Neuronal stem cell (in vitro differentiated cells): ENCODE results near the gene CBX2.
A peak's percentile ranks its signal among the peaks of the same experiment; 100 is the strongest.

ENCODE experiments used
- DNase-seq: peaks from one replicate; pipeline ENCODE4 v3.0.0-alpha.2; 2013; ENCODE audit warnings: low spot score
- H2AFZ ChIP-seq: one replicate; pipeline ENCODE4 v1.6.1; 2013; ENCODE audit warnings: mild to moderate bottlenecking, low read length, inconsistent platforms
- H2AK5ac ChIP-seq: 2 replicates; pipeline ENCODE4 v1.6.1; 2013; ENCODE audit warnings: low read depth, mild to moderate bottlenecking, inconsistent platforms, low read length, moderate library complexity, mixed read lengths
- H2BK120ac ChIP-seq: 2 replicates; pipeline ENCODE4 v1.6.1; 2013; ENCODE audit warnings: low read depth, mild to moderate bottlenecking, inconsistent platforms, low read length, moderate library complexity, mixed read lengths
- H2BK12ac ChIP-seq: one replicate; pipeline ENCODE4 v1.6.1; 2013; ENCODE audit warnings: low read length, inconsistent platforms
- H2BK15ac ChIP-seq: 2 replicates; pipeline ENCODE4 v1.6.1; 2013; ENCODE audit warnings: mild to moderate bottlenecking, low read length, inconsistent platforms, mixed read lengths
- H2BK5ac ChIP-seq: one replicate; pipeline ENCODE4 v1.6.1; 2013; ENCODE audit warnings: inconsistent platforms, mild to moderate bottlenecking, low read length, moderate library complexity
- H3K14ac ChIP-seq: one replicate; pipeline ENCODE4 v1.6.1; 2013; ENCODE audit warnings: low read length, inconsistent platforms
- H3K18ac ChIP-seq: 2 replicates; pipeline ENCODE4 v1.6.1; 2013; ENCODE audit warnings: low read length, inconsistent platforms
- H3K23ac ChIP-seq: 2 replicates; pipeline ENCODE4 v1.6.1; 2013; ENCODE audit warnings: low read depth, mild to moderate bottlenecking, mixed read lengths, low read length, inconsistent platforms; ENCODE audit not compliant: poor library complexity
- H3K27ac ChIP-seq: replicated peaks from 3 replicates; pipeline ENCODE4 v1.5.1; 2013; ENCODE audit warnings: low read length, inconsistent platforms
- H3K27me3 ChIP-seq, 3 experiments: 2 replicates each; pipeline ENCODE4 v1.6.1; 2013; ENCODE audit warnings: low read length in 3 of 3, mild to moderate bottlenecking in 2 of 3, inconsistent platforms in 1 of 3, low read depth in 1 of 3, mixed read lengths in 1 of 3, moderate library complexity in 1 of 3; ENCODE audit not compliant: control insufficient read depth in 3 of 3, insufficient read depth in 3 of 3
- H3K36me3 ChIP-seq, 2 donors: replicated peaks in 1 of 2; 2 replicates each; pipeline ENCODE4 v1.6.1; 2013; ENCODE audit warnings: low read length in 2 of 2; ENCODE audit not compliant: control insufficient read depth in 2 of 2, insufficient read depth in 2 of 2
- H3K4ac ChIP-seq: 2 replicates; pipeline ENCODE4 v1.6.1; 2013; ENCODE audit warnings: inconsistent platforms, mild to moderate bottlenecking, low read length, moderate library complexity
- H3K4me1 ChIP-seq, 2 donors: 1 replicate in 1 of 2; 2 replicates in 1 of 2; pipeline ENCODE4 v1.6.1; 2013; ENCODE audit warnings: low read length in 2 of 2, low read depth in 1 of 2; ENCODE audit not compliant: control insufficient read depth in 2 of 2, insufficient read depth in 1 of 2
- H3K4me2 ChIP-seq: one replicate; pipeline ENCODE4 v1.6.1; 2013; ENCODE audit warnings: mild to moderate bottlenecking, low read length, inconsistent platforms; ENCODE audit not compliant: insufficient read depth, poor library complexity, severe bottlenecking
- H3K4me3 ChIP-seq, 2 donors: 2 replicates each; pipeline ENCODE4 v1.5.1; 2013; ENCODE audit warnings: low read length in 2 of 2, mild to moderate bottlenecking in 2 of 2, inconsistent platforms in 1 of 2, moderate library complexity in 1 of 2
- H3K79me1 ChIP-seq: one replicate; pipeline ENCODE4 v1.6.1; 2013; ENCODE audit warnings: low read depth, mild to moderate bottlenecking, inconsistent platforms, low read length, moderate library complexity
- H3K9ac ChIP-seq: one replicate; pipeline ENCODE4 v1.6.1; 2013; ENCODE audit warnings: mild to moderate bottlenecking, low read depth, low read length, inconsistent platforms; ENCODE audit not compliant: poor library complexity
- H3K9me3 ChIP-seq, 2 donors: replicated peaks in 1 of 2; 2 replicates each; pipeline versions ENCODE3 to v1.6.1; 2013; ENCODE audit warnings: low read length in 2 of 2, mild to moderate bottlenecking in 2 of 2, inconsistent platforms in 1 of 2, low read depth in 1 of 2, mixed read lengths in 1 of 2, moderate library complexity in 1 of 2; ENCODE audit not compliant: control insufficient read depth in 2 of 2, insufficient read depth in 1 of 2
- H4K8ac ChIP-seq: one replicate; pipeline ENCODE4 v1.6.1; 2013; ENCODE audit warnings: low read depth, mild to moderate bottlenecking, inconsistent platforms, low read length, moderate library complexity
- H4K91ac ChIP-seq: one replicate; pipeline ENCODE4 v1.6.1; 2013; ENCODE audit warnings: low read length, low read depth, mild to moderate bottlenecking, inconsistent platforms; ENCODE audit not compliant: poor library complexity
- WGBS, 2 donors: extraction: QIAGEN DNeasy Blood & Tissue Kit; methylation state at CpG; one replicate each; pipeline ENCODE4 v1.1.7; 2013; ENCODE audit warnings: missing lambda C conversion rate in 2 of 2, mixed read lengths in 1 of 2; ENCODE audit not compliant: insufficient read length in 2 of 2, insufficient replicate concordance in 1 of 2; ENCODE audit errors: extremely low coverage in 2 of 2; 5-methylcytosine and 5-hydroxymethylcytosine counted together

Gene CBX2

DNA sequence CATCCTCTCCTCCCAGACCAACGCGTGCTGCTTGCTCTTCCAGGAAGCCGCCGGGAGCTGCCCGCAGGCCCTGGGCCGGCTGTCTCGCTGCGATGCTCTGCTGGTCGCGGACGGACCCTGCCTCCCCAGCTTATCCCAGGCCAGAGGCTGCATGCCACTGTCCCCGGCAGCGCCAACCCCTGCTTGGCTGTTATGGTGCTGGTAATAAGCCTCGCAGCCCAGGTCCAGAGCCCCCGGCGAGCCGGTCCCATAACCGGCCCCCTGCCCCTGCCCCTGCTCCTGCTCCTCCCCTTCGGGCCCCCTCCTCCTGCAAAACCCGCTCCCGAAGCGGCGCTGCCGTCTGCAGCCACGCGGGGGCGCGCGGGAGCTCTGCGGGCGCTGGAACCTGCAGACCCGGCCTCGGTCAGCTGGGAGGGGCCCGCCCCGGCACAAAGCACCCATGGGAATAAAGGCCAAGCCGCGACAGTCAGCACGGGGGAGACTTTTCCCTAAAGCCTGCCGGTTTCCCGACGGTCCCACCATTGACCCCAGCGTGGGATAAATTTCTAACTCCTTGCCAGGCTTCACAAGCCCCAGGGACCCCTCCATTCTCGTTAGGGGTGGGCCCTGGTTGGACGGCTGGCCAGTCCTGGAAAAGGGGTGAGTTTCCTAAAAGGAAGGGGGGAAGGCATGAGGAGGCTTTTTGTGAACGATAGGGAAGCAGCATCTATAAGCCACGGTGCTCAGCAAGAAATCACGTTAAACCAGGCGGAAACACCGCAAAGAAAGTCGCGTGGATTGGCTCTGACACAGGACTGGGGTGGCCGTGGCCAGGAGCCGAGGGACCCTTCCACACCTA is 36.0 kb upstream of the CBX2 start:
- Histone ChIP-seq H3K4me3 (peak overlapping the region; percentile 55 to 82), H4K91ac (no peak overlapping the region), H2AFZ (peak overlapping the region; percentile 100), H3K27ac (no peak overlapping the region), H4K8ac (no peak overlapping the region), H3K79me1 (no peaks in the 10 kb centered on the region), H2BK120ac (no peak overlapping the region), H3K4me2 (peak overlapping the region; percentile 87), H3K18ac (peak overlapping the region; percentile 96), H2BK12ac (peak overlapping the region; percentile 69), H2BK15ac (peak overlapping the region; percentile 25), H3K14ac (no peak overlapping the region), H3K4ac (no peak overlapping the region), H3K9ac (peak overlapping the region; percentile 86), H3K4me1 (peaks cover 15 to 46% of the 10 kb centered on the region in 2 donors), H2AK5ac (peak overlapping the region; percentile 71), H3K27me3 (peaks cover 0 to 44% (median 12%) of the 10 kb centered on the region in 3 experiments), H3K9me3 (no peaks in the 10 kb centered on the region), H3K23ac (peak overlapping the region; percentile 60), H2BK5ac (peak overlapping the region; percentile 63), H3K36me3 (no peaks in the 10 kb centered on the region)
- WGBS, 2 donors, result no CpG with 5 or more reads among the region's 53 CpGs
- peak; percentile 87 for DNase-seq

DNA sequence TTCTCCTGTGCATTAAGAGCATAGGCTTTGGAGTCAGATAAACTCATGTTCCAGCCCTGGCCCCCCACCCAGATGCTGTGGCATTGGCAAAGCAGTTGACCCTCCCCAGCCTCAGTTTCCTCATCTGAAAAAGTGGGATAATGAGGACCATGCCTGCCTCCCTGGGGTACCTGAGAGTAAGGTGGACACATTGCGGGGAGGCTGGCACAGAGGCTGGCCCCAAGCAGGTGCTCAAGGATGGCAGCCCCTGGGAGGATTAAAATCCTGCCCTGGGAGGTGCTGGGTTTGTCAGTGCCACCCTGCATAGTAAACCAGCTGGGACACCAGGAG is 35.4 kb upstream of the CBX2 start:
- Histone ChIP-seq H3K18ac (peak overlapping the region; percentile 84), H3K9me3 (no peaks in the 10 kb centered on the region), H3K4ac (no peak overlapping the region), H4K8ac (no peak overlapping the region), H2BK12ac (no peak overlapping the region), H3K23ac (no peak overlapping the region), H4K91ac (no peak overlapping the region), H2BK5ac (peak overlapping the region; percentile 63), H3K4me2 (no peak overlapping the region), H2AK5ac (peak overlapping the region; percentile 71), H3K27ac (no peak overlapping the region), H3K27me3 (peaks cover 2 to 48% (median 17%) of the 10 kb centered on the region in 3 experiments), H3K36me3 (no peaks in the 10 kb centered on the region), H2BK120ac (no peak overlapping the region), H3K79me1 (no peaks in the 10 kb centered on the region), H2AFZ (peak overlapping the region; percentile 20), H2BK15ac (peak overlapping the region; percentile 25), H3K14ac (no peak overlapping the region), H3K4me1 (peaks cover 19 to 52% of the 10 kb centered on the region in 2 donors), H3K4me3 (no peak overlapping the region), H3K9ac (no peak overlapping the region)
- no CpG with 5 or more reads among the region's 1 CpG for WGBS, 2 donors
- DNase-seq, result no peak

DNA sequence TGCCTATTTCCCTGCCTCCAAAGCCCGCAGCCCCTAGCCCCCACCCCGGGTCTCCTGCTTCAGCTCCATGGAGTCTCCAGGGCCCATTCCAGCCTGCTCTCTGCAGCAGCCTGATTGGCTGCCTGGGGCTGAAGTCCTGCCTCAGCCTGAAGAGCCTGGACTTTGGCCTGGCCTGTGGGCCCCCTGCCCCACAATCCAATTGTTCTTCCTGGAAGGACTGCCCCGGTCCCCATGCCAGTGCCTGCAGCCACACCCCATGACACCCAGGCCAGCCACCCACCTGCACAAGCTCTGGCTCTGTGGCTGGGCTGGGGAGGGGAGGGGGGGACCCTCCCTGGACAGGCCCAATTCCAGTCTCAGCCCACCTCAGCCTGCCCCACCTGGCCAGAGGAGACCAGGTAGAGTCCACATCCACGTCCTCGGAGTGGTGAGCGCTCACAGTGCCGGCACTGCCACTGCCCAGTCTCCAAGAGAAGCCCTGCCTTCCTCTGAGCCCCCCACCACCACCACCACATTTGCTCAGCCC is 34.9 kb upstream of the CBX2 start:
- Histone ChIP-seq H4K91ac (no peak overlapping the region), H3K18ac (peak overlapping the region; percentile 72), H2AK5ac (peak overlapping the region; percentile 76), H3K14ac (no peak overlapping the region), H3K4me1 (peaks cover 23 to 53% of the 10 kb centered on the region in 2 donors), H3K4me2 (no peak overlapping the region), H2BK120ac (no peak overlapping the region), H3K9me3 (peaks cover 0 to 2% of the 10 kb centered on the region in 2 donors), H3K9ac (no peak overlapping the region), H2BK12ac (no peak overlapping the region), H4K8ac (no peak overlapping the region), H2BK5ac (peak overlapping the region; percentile 63), H3K4ac (no peak overlapping the region), H3K4me3 (no peak overlapping the region), H3K27ac (no peak overlapping the region), H3K27me3 (peaks cover 7 to 48% (median 22%) of the 10 kb centered on the region in 3 experiments), H2BK15ac (peak overlapping the region; percentile 25), H3K79me1 (no peaks in the 10 kb centered on the region), H3K36me3 (no peaks in the 10 kb centered on the region), H2AFZ (peak overlapping the region; percentile 20), H3K23ac (peak overlapping the region; percentile 25)
- WGBS, 2 donors, result no CpG with 5 or more reads among the region's 7 CpGs
- DNase-seq, result no peak

DNA sequence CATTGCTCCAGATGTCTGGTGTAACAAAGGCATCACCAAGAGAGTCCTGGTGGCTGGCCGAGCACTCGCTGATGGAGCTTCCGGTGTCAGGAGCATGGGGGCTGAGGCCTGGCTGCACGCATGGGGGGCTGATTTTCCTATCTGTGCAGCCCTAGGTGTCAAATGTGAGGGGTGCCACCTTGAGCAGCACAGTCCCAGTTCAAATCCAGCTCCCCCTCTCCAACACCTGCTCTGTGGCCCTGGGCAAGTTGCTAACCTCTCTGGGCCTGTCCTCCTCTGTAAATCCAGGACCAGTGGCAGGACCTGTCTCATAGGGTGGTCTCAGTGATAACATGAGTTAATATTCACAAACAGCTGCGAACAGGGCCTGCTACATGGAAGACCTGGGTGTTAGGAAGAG is 34.3 kb upstream of the CBX2 start:
- Histone ChIP-seq H3K23ac (no peak overlapping the region), H3K4me3 (no peak overlapping the region), H3K4ac (no peak overlapping the region), H4K91ac (no peak overlapping the region), H3K9me3 (peaks cover 0 to 2% of the 10 kb centered on the region in 2 donors), H2BK120ac (no peak overlapping the region), H3K27me3 (peaks cover 8 to 54% (median 28%) of the 10 kb centered on the region in 3 experiments), H3K36me3 (no peaks in the 10 kb centered on the region), H2AK5ac (peak overlapping the region; percentile 76), H2BK12ac (no peak overlapping the region), H2BK15ac (peak overlapping the region; percentile 25), H3K79me1 (no peaks in the 10 kb centered on the region), H4K8ac (no peak overlapping the region), H3K9ac (no peak overlapping the region), H3K18ac (no peak overlapping the region), H3K14ac (no peak overlapping the region), H3K4me2 (no peak overlapping the region), H3K4me1 (peaks cover 26 to 52% of the 10 kb centered on the region in 2 donors), H3K27ac (no peak overlapping the region), H2BK5ac (no peak overlapping the region), H2AFZ (no peak overlapping the region)
- no CpG with 5 or more reads among the region's 5 CpGs for WGBS, 2 donors
- no peak for DNase-seq
